Sigmoid colon (tissue), 4 donors: Measurements from ENCODE around the gene MB.

Experiments used
- EP300 ChIP-seq, 4 donors: sonication (generic); formaldehyde crosslinking; IDR thresholded peaks; one replicate each; pipeline ENCODE4 v1.6.1; 2017; ENCODE audit warnings: antibody characterized with exemption in 4 of 4
- POLR2A ChIP-seq, 2 donors: fragments of 450-650 bp; IDR thresholded peaks; one replicate each; pipeline ENCODE4 v1.6.1; 2016; ENCODE audit warnings: antibody characterized with exemption in 2 of 2, mild to moderate bottlenecking in 2 of 2, moderate library complexity in 2 of 2
- TF ChIP-seq, protein P1 (sequence below), 4 experiments: fragments of 450-650 bp in 3 of 4; fragments of 200-600 bp in 1 of 4; IDR thresholded peaks; one replicate each; pipeline ENCODE4 v1.5.1; 2016 to 2019; ENCODE audit warnings: antibody characterized with exemption in 4 of 4, mild to moderate bottlenecking in 3 of 4, moderate library complexity in 2 of 4

DNA sequence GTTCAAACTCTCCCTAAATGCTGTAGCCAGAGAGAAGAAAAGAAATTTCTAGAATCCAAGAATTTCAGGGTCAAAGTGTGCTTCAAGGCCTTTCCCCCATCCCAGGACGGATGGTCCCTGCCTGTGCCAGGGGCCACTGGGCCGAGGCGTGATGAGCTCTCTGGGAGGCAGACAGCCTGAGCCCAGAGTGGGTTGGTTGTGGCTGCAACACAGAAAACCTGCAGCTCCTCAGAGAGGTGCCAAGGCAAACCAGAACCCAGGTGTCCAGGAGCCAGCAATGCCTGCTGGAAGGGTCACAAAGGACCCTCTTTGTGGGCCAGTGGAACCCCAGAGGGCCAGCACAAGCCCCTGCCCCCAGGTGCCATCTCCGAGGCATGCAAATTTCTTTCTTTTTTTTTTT, 28.5 kb upstream of the MB start:
- TF ChIP-seq POLR2A (IDR thresholded peaks at IDR 0.05): no peak
- TF ChIP-seq, protein P1, sequence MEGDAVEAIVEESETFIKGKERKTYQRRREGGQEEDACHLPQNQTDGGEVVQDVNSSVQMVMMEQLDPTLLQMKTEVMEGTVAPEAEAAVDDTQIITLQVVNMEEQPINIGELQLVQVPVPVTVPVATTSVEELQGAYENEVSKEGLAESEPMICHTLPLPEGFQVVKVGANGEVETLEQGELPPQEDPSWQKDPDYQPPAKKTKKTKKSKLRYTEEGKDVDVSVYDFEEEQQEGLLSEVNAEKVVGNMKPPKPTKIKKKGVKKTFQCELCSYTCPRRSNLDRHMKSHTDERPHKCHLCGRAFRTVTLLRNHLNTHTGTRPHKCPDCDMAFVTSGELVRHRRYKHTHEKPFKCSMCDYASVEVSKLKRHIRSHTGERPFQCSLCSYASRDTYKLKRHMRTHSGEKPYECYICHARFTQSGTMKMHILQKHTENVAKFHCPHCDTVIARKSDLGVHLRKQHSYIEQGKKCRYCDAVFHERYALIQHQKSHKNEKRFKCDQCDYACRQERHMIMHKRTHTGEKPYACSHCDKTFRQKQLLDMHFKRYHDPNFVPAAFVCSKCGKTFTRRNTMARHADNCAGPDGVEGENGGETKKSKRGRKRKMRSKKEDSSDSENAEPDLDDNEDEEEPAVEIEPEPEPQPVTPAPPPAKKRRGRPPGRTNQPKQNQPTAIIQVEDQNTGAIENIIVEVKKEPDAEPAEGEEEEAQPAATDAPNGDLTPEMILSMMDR (IDR thresholded peaks at IDR 0.05): no peak
- TF ChIP-seq EP300 (IDR thresholded peaks at IDR 0.05): no peak
